ENCODE results near the gene TEX29.

- TF ChIP-seq CTCF (IDR thresholded peaks at IDR 0.05) (no peak), EZH2 (IDR thresholded peaks at IDR 0.05; ENCODE audit: borderline replicate concordance, insufficient read depth, low read depth, low read length, poor library complexity, severe bottlenecking) (no peak)
Measured at GRCh38 chr13:111372651-111373425, 52.4 kb downstream of the TEX29 start.
